Left renal cortex interstitium (tissue), 4 donors: ENCODE results near the gene H3-3A. TPM values are rescaled to one million over a fixed set of nuclear protein-coding genes. Genes with fewer than 3 reads are reported as not detected.

ENCODE experiments used
- DNase-seq, 4 donors: peaks; one replicate each; pipeline ENCODE4 v3.0.0-alpha.2; 2013; ENCODE audit warnings: low read depth in 4 of 4, low spot score in 2 of 4, missing footprints in 1 of 4
- polyA plus RNA-seq, 4 donors: library from polyadenylated mRNA; unstranded; fragments of 120-200 nt; gene quantifications; one replicate each; pipeline ENCODE4 v1.2.1, GENCODE V29; 2013; ENCODE audit not compliant: insufficient read length in 4 of 4

Gene H3-3A
- polyA plus RNA-seq, 4 donors: 1,203 to 1,589 (median 1,301) TPM

GRCh38 chr1:226052061-226052460 is 10.5 kb upstream of the H3-3A start:
- no peak for DNase-seq

- no peak for DNase-seq
These were observed 7.8 kb upstream of the H3-3A start for GRCh38 chr1:226054519-226055327.

- no peak for DNase-seq
These were observed 2.8 kb upstream of the H3-3A start for GRCh38 chr1:226059709-226060108.

GRCh38 chr1:226060427-226060826 is 2.1 kb upstream of the H3-3A start:
- no peak for DNase-seq

GRCh38 chr1:226061068-226061840 is 1.3 kb upstream of the H3-3A start:
- peak in 2 of 4 donors; percentile 44 to 70 for DNase-seq

- peak in 3 of 4 donors; percentile 63 to 75 (median 75) for DNase-seq
These were observed 517 bp upstream of the H3-3A start for GRCh38 chr1:226061841-226062557.

- peak in 2 of 4 donors; percentile 45 to 77 for DNase-seq
These were observed 884 bp downstream of the H3-3A start for GRCh38 chr1:226063224-226063976.

GRCh38 chr1:226063977-226064815 is 1.7 kb downstream of the H3-3A start:
- DNase-seq: peak in 1 of 4 donors; percentile 15

- DNase-seq: peak in 1 of 4 donors; percentile 60
These were observed 2.3 kb downstream of the H3-3A start for GRCh38 chr1:226064816-226065248.

- DNase-seq: peak in 1 of 4 donors; percentile 4
These were observed 4.0 kb downstream of the H3-3A start for GRCh38 chr1:226066415-226067078.

GRCh38 chr1:226069811-226070489 is 7.4 kb downstream of the H3-3A start:
- no peak for DNase-seq

GRCh38 chr1:226072347-226072746 is 9.8 kb downstream of the H3-3A start:
- DNase-seq: no peak

- no peak for DNase-seq
These were observed 10.9 kb downstream of the H3-3A start for GRCh38 chr1:226073184-226073950.

GRCh38 chr1:226074046-226074445 is 11.5 kb downstream of the H3-3A start:
- DNase-seq: no peak

- no peak for DNase-seq
These were observed 13.9 kb downstream of the H3-3A start for GRCh38 chr1:226076378-226076777.

- DNase-seq: no peak
These were observed 15.9 kb downstream of the H3-3A start for GRCh38 chr1:226078374-226078773.

GRCh38 chr1:226082587-226082917 is 20.0 kb downstream of the H3-3A start:
- DNase-seq: no peak

- DNase-seq: no peak
These were observed 20.4 kb downstream of the H3-3A start for GRCh38 chr1:226082959-226083301.
